ENCODE data around the gene SLC16A13. TPM values are rescaled to one million over a fixed set of nuclear protein-coding genes. Genes with fewer than 3 reads are reported as not detected.

SLC16A13 gene
- total RNA-seq, 1 experiment from 2014 or later = 11.7 TPM

GRCh38 chr17:6994118-6994598 is 41.7 kb upstream of the SLC16A13 start:
- H3K9me3 ChIP-seq (ENCODE audit: low read depth, low read length, poor library complexity, severe bottlenecking) = no peaks in the 10 kb centered on the region
- H3K4me3 ChIP-seq (ENCODE audit: low read depth, low read length, poor library complexity, severe bottlenecking) = no peak overlapping the region
- peaks cover 2% of the 10 kb centered on the region for H3K36me3 ChIP-seq (ENCODE audit: insufficient read depth, low read length, poor library complexity, severe bottlenecking)
- no peak for DNase-seq (ENCODE audit: low spot score)
- intact Hi-C loops (cut with micrococcal nuclease; ENCODE audit: unreplicated experiment) = no loop called here
- H3K4me1 ChIP-seq (ENCODE audit: insufficient read depth, low read length, poor library complexity, severe bottlenecking) = no peaks in the 10 kb centered on the region
- POLR2A ChIA-PET (ENCODE audit: low non-redundant PET) = no interaction called here
- H3K27ac ChIP-seq (ENCODE audit: low read depth, low read length, poor library complexity, severe bottlenecking) = no peak overlapping the region
- BruUV-seq (replicated peaks) = no TSS peak
- TF ChIP-seq CTCF (conservative IDR thresholded peaks at IDR 0.05; ENCODE audit: low read depth, low read length) (no peak), EZH2 (IDR thresholded peaks at IDR 0.05; ENCODE audit: borderline replicate concordance, low read depth, low read length, poor library complexity, severe bottlenecking) (no peak)
- H3K27me3 ChIP-seq (replicated peaks; ENCODE audit: insufficient read depth, low read depth, low read length, poor library complexity) = no peaks in the 10 kb centered on the region
- CTCF ChIA-PET = no interaction called here

- intact Hi-C loops (cut with micrococcal nuclease; ENCODE audit: unreplicated experiment) = no loop called here
- no peak for TF ChIP-seq EZH2 (IDR thresholded peaks at IDR 0.05; ENCODE audit: borderline replicate concordance, low read depth, low read length, poor library complexity, severe bottlenecking)
- DNase-seq (ENCODE audit: low spot score) = no peak
- no peaks in the 10 kb centered on the region for H3K9me3 ChIP-seq (ENCODE audit: low read depth, low read length, poor library complexity, severe bottlenecking)
- CTCF ChIA-PET = no interaction called here
- POLR2A ChIA-PET (ENCODE audit: low non-redundant PET) = no interaction called here
- H3K36me3 ChIP-seq (ENCODE audit: insufficient read depth, low read length, poor library complexity, severe bottlenecking) = peaks cover 2% of the 10 kb centered on the region
- no peaks in the 10 kb centered on the region for H3K27me3 ChIP-seq (replicated peaks; ENCODE audit: insufficient read depth, low read depth, low read length, poor library complexity)
- no TSS peak for BruUV-seq (replicated peaks)
- H3K4me1 ChIP-seq (ENCODE audit: insufficient read depth, low read length, poor library complexity, severe bottlenecking) = no peaks in the 10 kb centered on the region
- no peak overlapping the region for H3K27ac ChIP-seq (ENCODE audit: low read depth, low read length, poor library complexity, severe bottlenecking)
- no peak overlapping the region for H3K4me3 ChIP-seq (ENCODE audit: low read depth, low read length, poor library complexity, severe bottlenecking)
These were observed 41.1 kb upstream of the SLC16A13 start for GRCh38 chr17:6994666-6995256.

DNA sequence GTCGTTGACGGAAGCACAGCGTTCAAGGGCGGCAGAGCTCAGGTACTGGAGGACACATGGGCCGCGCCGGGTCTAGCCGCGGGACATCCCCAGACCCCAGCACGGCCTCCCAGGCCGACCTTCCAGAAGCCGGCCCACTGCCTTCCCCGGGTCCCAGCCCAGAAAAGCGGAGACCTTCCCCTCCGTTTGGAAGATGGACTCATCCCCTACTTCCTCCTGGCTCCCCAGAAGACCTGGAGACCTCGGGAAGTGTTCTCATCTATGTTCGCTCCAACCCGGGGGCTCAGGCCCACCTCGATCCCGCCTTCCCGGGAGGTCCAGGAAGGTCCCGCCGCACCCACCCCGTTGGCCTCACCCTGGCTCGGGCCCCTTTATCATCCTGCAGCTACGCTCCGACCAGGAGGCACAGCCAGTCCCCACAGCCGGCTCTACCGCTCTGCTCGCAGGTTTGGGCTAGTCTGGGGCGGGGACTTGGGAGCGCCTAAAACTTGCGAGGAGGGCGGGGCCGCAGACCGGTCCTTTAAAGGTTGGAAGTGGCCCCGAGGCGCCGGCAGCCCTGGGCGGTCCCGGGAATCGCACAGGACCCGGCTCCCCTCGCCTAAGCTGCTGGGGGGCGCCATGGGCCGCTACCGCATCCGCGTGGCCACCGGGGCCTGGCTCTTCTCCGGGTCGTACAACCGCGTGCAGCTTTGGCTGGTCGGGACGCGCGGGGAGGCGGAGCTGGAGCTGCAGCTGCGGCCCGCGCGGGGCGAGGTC is 40.1 kb upstream of the SLC16A13 start, which contains the start of gene ALOX12:
Gene ALOX12 (plus strand): TSS at position 550 of the 756 bp plus-strand sequence. CDS start 69 bp downstream, at position 619.
- BruUV-seq (replicated peaks) = no TSS peak
- POLR2A ChIA-PET (ENCODE audit: low non-redundant PET) = no interaction called here
- no peak for DNase-seq (ENCODE audit: low spot score)
- Histone ChIP-seq H3K36me3 (ENCODE audit: insufficient read depth, low read length, poor library complexity, severe bottlenecking) (peaks cover 2% of the 10 kb centered on the region), H3K4me1 (ENCODE audit: insufficient read depth, low read length, poor library complexity, severe bottlenecking) (no peaks in the 10 kb centered on the region), H3K4me3 (ENCODE audit: low read depth, low read length, poor library complexity, severe bottlenecking) (no peak within 1 kb of the TSS), H3K9me3 (ENCODE audit: low read depth, low read length, poor library complexity, severe bottlenecking) (no peaks in the 10 kb centered on the region), H3K27ac (ENCODE audit: low read depth, low read length, poor library complexity, severe bottlenecking) (no peak within 1 kb of the TSS), H3K27me3 (replicated peaks; ENCODE audit: insufficient read depth, low read depth, low read length, poor library complexity) (no peaks in the 10 kb centered on the region)
- TF ChIP-seq EZH2 (IDR thresholded peaks at IDR 0.05; ENCODE audit: borderline replicate concordance, low read depth, low read length, poor library complexity, severe bottlenecking) = no peak
- TF ChIP-seq CTCF (conservative IDR thresholded peaks at IDR 0.05; ENCODE audit: low read depth, low read length) = no peak
- intact Hi-C loops (cut with micrococcal nuclease; ENCODE audit: unreplicated experiment) = no loop called here
- CTCF ChIA-PET = interaction anchor here (0.6 kb wide), 1 partner anchor 13 kb away, joined by 4 read pairs; no protein-coding TSS in a partner anchor
